Kidney (tissue), 14 donors: ENCODE results near the gene CCDC34. TPM values are rescaled to one million over a fixed set of nuclear protein-coding genes. Genes with fewer than 3 reads are reported as not detected.

ENCODE experiments used
- DNase-seq, 5 donors: peaks; one replicate each; pipeline ENCODE4 v3.0.0-alpha.2; 2013 to 2020
- FAIRE-seq: peaks from 2 replicates; lab custom pipeline; 2012; peaks lifted over from hg19 to GRCh38; lab: Jason Lieb, UNC
- H3K27ac ChIP-seq, 2 donors: one replicate each; pipeline ENCODE4 v1.7.0; 2013; ENCODE audit warnings: low read depth in 2 of 2, low read length in 2 of 2, inconsistent platforms in 1 of 2
- H3K27me3 ChIP-seq: one replicate; pipeline ENCODE4 v1.7.1; 2013; ENCODE audit warnings: low read length, inconsistent platforms; ENCODE audit not compliant: control insufficient read depth, insufficient read depth
- H3K36me3 ChIP-seq, 3 donors: one replicate each; pipeline versions ENCODE4 v1.7.0 to v1.7.1; 2013; ENCODE audit warnings: low read length in 3 of 3, control low read depth in 1 of 3, inconsistent platforms in 1 of 3; ENCODE audit not compliant: insufficient read depth in 3 of 3, control insufficient read depth in 2 of 3
- H3K4me1 ChIP-seq, 3 donors: one replicate each; pipeline versions ENCODE4 v1.7.0 to v1.7.1; 2013; ENCODE audit warnings: low read length in 3 of 3, inconsistent platforms in 1 of 3, low read depth in 1 of 3; ENCODE audit not compliant: control insufficient read depth in 2 of 3, insufficient read depth in 2 of 3
- H3K4me3 ChIP-seq, 3 donors: one replicate each; pipeline versions ENCODE4 v1.7.0 to v1.8.1; 2013; ENCODE audit warnings: low read length in 3 of 3, control low read depth in 1 of 3, inconsistent platforms in 1 of 3
- H3K9ac ChIP-seq, 3 donors: one replicate each; pipeline versions ENCODE4 v1.7.0 to v1.7.1; 2013; ENCODE audit warnings: low read length in 3 of 3, control low read depth in 1 of 3, inconsistent platforms in 1 of 3
- H3K9me3 ChIP-seq, 3 donors: one replicate each; pipeline versions ENCODE4 v1.7.0 to v1.7.1; 2013; ENCODE audit warnings: low read length in 3 of 3, control low read depth in 1 of 3, inconsistent platforms in 1 of 3; ENCODE audit not compliant: control insufficient read depth in 2 of 3, insufficient read depth in 1 of 3
- intact Hi-C: fragments of 100-400 bp; cut with DNase I; formaldehyde crosslinking; loops from one replicate; pipeline ENCODE4 v1.11.1; 2022
- polyA plus RNA-seq: library from polyadenylated mRNA; stranded (reverse); fragments of 350-450 nt; fragmentation: Illumina TruSeq; extraction: RNeasy Lipid Tissue Mini Kit (QIAGEN cat#74804); gene quantifications from one replicate; pipeline ENCODE4 v1.2.3, GENCODE V29; 2014; ENCODE audit warnings: low read depth, low replicate concordance; ENCODE audit not compliant: insufficient read depth
- total RNA-seq: library from RNA; stranded (reverse); fragmentation: NEBNext Ultra II Directional; extraction: Animal tissue kit (Norgen Biotek cat#: 25700); gene quantifications from one replicate; pipeline ENCODE4 v1.2.1, GENCODE V29; 2021
- TF ChIP-seq, protein P1 (sequence below): IDR thresholded peaks from 3 replicates; pipeline ENCODE4 v1.5.1; 2012; ENCODE audit warnings: mild to moderate bottlenecking, moderate library complexity, borderline replicate concordance; ENCODE audit not compliant: insufficient read depth; ENCODE audit errors: extremely low read depth
- donor health status: control.
- donor health status: control.
- donor health status: control.
- donor health status: control.
- donor health status: control.
- donor health status: DM: yes; HTN: yes; CAD: no.
- donor health status: Normal renal cell carcinoma (clear cell type).

Gene CCDC34
- total and polyA plus RNA-seq, 2 donors from 2014 or later = 5.4 to 6.0 TPM

GRCh38 chr11:27290261-27291050 is 72.6 kb downstream of the CCDC34 start:
- intact Hi-C loops = loop anchor here (10.0 kb wide), 1 partner anchor 106 kb away; no protein-coding TSS in a partner anchor
- H3K9me3 ChIP-seq = no peaks in the 10 kb centered on the region
- no peak overlapping the region for H3K4me3 ChIP-seq
- H3K36me3 ChIP-seq = no peaks in the 10 kb centered on the region
- no peaks in the 10 kb centered on the region for H3K27me3 ChIP-seq
- H3K9ac ChIP-seq = no peak overlapping the region
- TF ChIP-seq, protein P1, sequence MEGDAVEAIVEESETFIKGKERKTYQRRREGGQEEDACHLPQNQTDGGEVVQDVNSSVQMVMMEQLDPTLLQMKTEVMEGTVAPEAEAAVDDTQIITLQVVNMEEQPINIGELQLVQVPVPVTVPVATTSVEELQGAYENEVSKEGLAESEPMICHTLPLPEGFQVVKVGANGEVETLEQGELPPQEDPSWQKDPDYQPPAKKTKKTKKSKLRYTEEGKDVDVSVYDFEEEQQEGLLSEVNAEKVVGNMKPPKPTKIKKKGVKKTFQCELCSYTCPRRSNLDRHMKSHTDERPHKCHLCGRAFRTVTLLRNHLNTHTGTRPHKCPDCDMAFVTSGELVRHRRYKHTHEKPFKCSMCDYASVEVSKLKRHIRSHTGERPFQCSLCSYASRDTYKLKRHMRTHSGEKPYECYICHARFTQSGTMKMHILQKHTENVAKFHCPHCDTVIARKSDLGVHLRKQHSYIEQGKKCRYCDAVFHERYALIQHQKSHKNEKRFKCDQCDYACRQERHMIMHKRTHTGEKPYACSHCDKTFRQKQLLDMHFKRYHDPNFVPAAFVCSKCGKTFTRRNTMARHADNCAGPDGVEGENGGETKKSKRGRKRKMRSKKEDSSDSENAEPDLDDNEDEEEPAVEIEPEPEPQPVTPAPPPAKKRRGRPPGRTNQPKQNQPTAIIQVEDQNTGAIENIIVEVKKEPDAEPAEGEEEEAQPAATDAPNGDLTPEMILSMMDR = no peak
- DNase-seq (no peak), FAIRE-seq (no peak)
- H3K4me1 ChIP-seq = peaks cover 0 to 9% (median 0%) of the 10 kb centered on the region in 3 donors
- no peak overlapping the region for H3K27ac ChIP-seq

Other genes starting within 250 kb of the CCDC34 start
- 109 TPM for gene LGR4, start 109.6 kb upstream of the CCDC34 start, total RNA-seq
- 22.7 TPM for gene LGR4, start 109.6 kb upstream of the CCDC34 start, polyA plus RNA-seq
- gene LIN7C, start 143.6 kb upstream of the CCDC34 start, total RNA-seq = 37.8 TPM
- 9.1 TPM for gene LIN7C, start 143.6 kb upstream of the CCDC34 start, polyA plus RNA-seq